Ecto neural progenitor cell (in vitro differentiated cells): ENCODE measurements around the gene FAM3D.
A peak's percentile ranks its signal among the peaks of the same experiment; 100 is the strongest.

Source experiments
- DNase-seq: peaks from one replicate; pipeline ENCODE4 v3.0.0-alpha.2; 2018; ENCODE audit warnings: low spot score

Gene FAM3D

DNA sequence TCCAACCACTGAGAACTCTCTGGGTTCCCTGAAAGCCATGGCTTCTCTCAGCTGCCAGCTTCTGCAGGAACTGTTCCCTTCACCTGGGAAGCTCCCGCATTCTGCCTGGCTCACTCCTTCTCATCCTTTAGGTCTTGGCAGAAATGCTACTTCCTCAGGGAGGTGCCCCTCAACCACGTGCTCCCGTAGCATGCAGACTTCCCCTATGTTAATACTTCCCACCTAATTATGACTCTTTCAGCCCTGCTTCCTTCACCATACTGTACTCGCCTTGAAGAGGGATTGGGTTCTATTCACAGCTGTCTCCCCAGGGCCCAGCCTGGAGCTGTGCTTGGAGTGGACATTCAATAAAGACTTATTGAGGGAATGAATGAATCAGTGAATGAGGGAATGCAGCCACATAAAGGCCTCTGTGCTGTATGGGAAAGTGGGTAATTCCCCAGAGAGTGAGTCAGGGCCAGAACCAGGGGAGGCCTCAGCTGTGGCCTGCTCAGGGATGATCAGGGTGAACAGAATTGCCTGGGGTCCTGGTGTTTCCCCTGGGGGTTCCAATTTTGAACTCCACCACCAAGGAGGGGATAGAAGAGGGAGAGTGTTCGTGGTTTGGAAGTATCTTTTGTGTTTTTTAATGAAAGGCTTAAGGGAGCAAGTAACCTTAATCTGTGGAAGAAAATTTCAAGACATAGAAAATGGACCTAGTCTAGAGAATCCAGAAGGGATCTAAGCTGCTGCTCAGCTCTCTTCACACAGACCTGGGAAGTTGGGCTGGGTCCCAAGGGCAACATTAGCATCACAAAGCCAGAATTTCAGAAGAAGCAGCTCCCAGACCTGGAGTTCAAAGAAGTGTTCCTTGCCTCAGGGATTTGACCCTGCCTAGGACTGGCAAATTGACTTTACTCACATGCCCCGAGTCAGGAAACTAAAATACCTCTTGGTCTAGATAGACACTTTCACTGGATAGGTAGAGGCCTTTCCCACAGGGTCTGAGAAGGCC lies 74.8 kb downstream of the FAM3D start:
- no peak for DNase-seq

- peak; percentile 73 for DNase-seq
Measured at GRCh38 chr3:58588030-58588614, 78.5 kb downstream of the FAM3D start.

GRCh38 chr3:58586776-58587192 lies 79.8 kb downstream of the FAM3D start:
- DNase-seq, result peak; percentile 66

DNA sequence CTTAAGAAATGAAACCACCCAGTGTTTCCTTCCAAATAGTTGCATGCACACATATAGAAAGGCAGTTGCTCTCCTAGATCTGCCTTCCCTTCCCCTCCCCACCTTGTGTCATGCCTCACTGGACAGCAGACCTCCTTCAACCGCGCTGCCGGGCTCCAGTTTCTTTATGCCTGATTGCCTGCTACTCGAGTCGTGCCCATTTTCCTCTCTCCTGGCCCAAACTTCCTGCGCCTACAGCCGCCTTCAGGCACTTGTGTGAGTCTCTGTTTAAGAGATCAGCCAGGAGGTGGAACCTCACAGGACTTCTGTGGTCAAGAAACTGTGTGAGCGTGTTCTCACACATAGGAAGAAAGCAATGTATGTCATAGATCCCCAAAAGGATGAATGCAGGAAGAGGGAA lies 80.6 kb downstream of the FAM3D start:
- DNase-seq, result no peak

DNA sequence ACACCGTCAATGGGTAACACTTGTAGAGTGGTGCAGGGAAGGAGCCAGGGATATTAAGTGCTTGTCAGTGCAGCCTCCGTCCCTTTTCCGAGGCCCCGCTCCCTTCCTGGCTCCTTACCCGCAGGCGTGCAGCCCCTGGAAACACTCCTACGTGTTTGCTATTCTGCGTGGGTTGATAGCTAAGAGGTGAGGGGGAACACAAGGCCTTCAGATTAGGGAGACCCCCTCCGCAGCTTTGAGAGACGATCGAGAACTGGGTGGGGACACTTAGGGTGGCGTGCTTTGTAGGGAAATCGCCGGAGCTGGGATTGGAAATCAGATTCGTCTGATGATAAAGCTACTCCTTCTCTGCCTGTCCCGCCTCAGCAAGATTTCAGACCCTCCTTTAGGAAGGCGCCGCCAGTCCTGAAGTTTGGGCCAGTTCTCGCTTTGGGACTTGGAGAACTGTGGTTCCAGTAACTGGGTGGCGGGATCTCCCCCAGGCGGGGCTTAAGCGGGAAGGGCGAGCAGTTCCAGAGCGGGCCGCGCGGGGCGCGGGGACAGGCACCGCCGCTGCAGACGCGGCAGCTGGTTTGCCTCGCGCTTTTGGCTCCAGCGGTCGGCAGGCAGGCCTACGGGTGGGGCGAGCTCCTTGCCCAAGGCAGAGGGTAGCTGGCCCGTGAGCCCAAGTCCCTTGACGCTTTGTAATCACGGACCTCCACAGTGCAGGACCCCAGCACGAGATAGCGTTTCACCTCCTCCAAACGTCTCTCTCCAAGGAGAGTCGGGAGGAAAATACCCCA lies 81.4 kb downstream of the FAM3D start:
- DNase-seq, result peak; percentile 88

GRCh38 chr3:58584690-58585004 lies 81.9 kb downstream of the FAM3D start:
- DNase-seq, result no peak
